Measurements from ENCODE around the gene SORBS1. TPM values are rescaled to one million over a fixed set of nuclear protein-coding genes. Genes with fewer than 3 reads are reported as not detected.

The SORBS1 gene
- total RNA-seq, result 1.00 and 2.4 TPM in 2 replicates

GRCh38 chr10:95561177-95561863 is at the start of gene SORBS1:
SORBS1 (minus strand) TSS chr10:95561371; CDS start chr10:95441135, 120,236 bp downstream.

GRCh38 chr10:95290461-95291364 is 270.5 kb downstream of the SORBS1 start, which contains the start of gene PDLIM1:
PDLIM1 (minus strand) TSS chr10:95291003; CDS start chr10:95290915, 88 bp downstream.

Other genes with a start within 250 kb of the SORBS1 start
- gene ALDH18A1, start 95.3 kb upstream of the SORBS1 start, total RNA-seq, result 96.5 and 97.5 TPM in 2 replicates
- 27.2 and 33.6 TPM in 2 replicates for gene TCTN3, start 132.6 kb upstream of the SORBS1 start, total RNA-seq
- 0.49 and 0.75 TPM in 2 replicates for gene ENTPD1, start 194.8 kb upstream of the SORBS1 start, total RNA-seq